GM23338 (cell line): ENCODE data around the gene ACOXL. TPM values are rescaled to one million over a fixed set of nuclear protein-coding genes. Genes with fewer than 3 reads are reported as not detected.

Source experiments
- ATAC-seq: fragments of 200-7000 bp; cut with Tn5 transposase; 3 replicates; pipeline ENCODE4 v1.9.1; 2020
- DNase-seq: peaks from one replicate; pipeline ENCODE4 v3.0.0-alpha.2; 2015; ENCODE audit warnings: low spot score
- H2AFZ ChIP-seq: fragments of 200-600 bp; sonication (generic); 2 replicates; pipeline ENCODE4 v1.8.0; 2016; ENCODE audit warnings: antibody characterized with exemption, mild to moderate bottlenecking, moderate library complexity
- H3F3A ChIP-seq: fragments of 200-600 bp; sonication (generic); replicated peaks from 2 replicates; pipeline ENCODE4 v1.8.0; 2017; ENCODE audit warnings: antibody characterized with exemption, mixed run types, low read depth
- H3K27ac ChIP-seq: fragments of 200-600 bp; sonication (generic); 2 replicates; pipeline ENCODE4 v1.6.1; 2016; ENCODE audit warnings: low read depth
- H3K27me3 ChIP-seq: fragments of 200-600 bp; sonication (generic); 2 replicates; pipeline ENCODE4 v1.8.0; 2016; ENCODE audit warnings: mild to moderate bottlenecking, mixed run types, moderate library complexity; ENCODE audit not compliant: insufficient read depth
- H3K36me3 ChIP-seq: fragments of 200-600 bp; sonication (generic); 2 replicates; pipeline ENCODE4 v1.8.0; 2016; ENCODE audit warnings: mild to moderate bottlenecking; ENCODE audit not compliant: insufficient read depth
- H3K4me1 ChIP-seq: fragments of 200-600 bp; sonication (generic); 2 replicates; pipeline ENCODE4 v1.8.0; 2016; ENCODE audit warnings: mild to moderate bottlenecking, moderate library complexity; ENCODE audit not compliant: insufficient read depth
- H3K4me2 ChIP-seq: fragments of 200-600 bp; sonication (generic); 2 replicates; pipeline ENCODE4 v1.7.1; 2017; ENCODE audit warnings: mixed run types
- H3K4me3 ChIP-seq: fragments of 200-600 bp; sonication (generic); 2 replicates; pipeline ENCODE4 v1.6.1; 2016; ENCODE audit warnings: mixed run types
- H3K79me2 ChIP-seq: fragments of 200-600 bp; sonication (generic); replicated peaks from 2 replicates; pipeline ENCODE4 v1.8.0; 2017; ENCODE audit warnings: mild to moderate bottlenecking; ENCODE audit not compliant: insufficient read depth
- H3K9me2 ChIP-seq: fragments of 200-600 bp; sonication (generic); 2 replicates; pipeline ENCODE4 v1.8.0; 2017; ENCODE audit not compliant: insufficient read depth
- H4K20me1 ChIP-seq: fragments of 200-600 bp; sonication (generic); replicated peaks from 2 replicates; pipeline ENCODE4 v1.8.0; 2017; ENCODE audit warnings: mild to moderate bottlenecking; ENCODE audit not compliant: insufficient read depth
- H3K27ac Mint-ChIP-seq: 2 replicates; pipeline ENCODE4 v1.8.0; 2020; ENCODE audit warnings: inconsistent platforms, mild to moderate bottlenecking, moderate library complexity, mixed read lengths
- H3K27me3 Mint-ChIP-seq: 3 replicates; pipeline ENCODE4 v1.8.0; 2022; ENCODE audit warnings: low read depth, mild to moderate bottlenecking, moderate library complexity, mixed read lengths, inconsistent platforms; ENCODE audit not compliant: insufficient read depth, poor library complexity
- H3K36me3 Mint-ChIP-seq: 3 replicates; pipeline ENCODE4 v1.8.0; 2021; ENCODE audit warnings: low read depth, mild to moderate bottlenecking, inconsistent platforms, moderate library complexity, mixed read lengths
- H3K4me1 Mint-ChIP-seq: 3 replicates; pipeline ENCODE4 v1.8.0; 2020; ENCODE audit warnings: mild to moderate bottlenecking, inconsistent platforms, mixed read lengths
- H3K4me3 Mint-ChIP-seq: 3 replicates; pipeline ENCODE4 v1.8.0; 2021; ENCODE audit warnings: moderate library complexity, mild to moderate bottlenecking, inconsistent platforms, mixed read lengths
- H3K9me3 Mint-ChIP-seq: 3 replicates; pipeline ENCODE4 v1.8.0; 2020; ENCODE audit warnings: moderate library complexity, mild to moderate bottlenecking, inconsistent platforms, mixed read lengths
- CREB1 ChIP-seq: fragments of 250-450 bp; sonication (Bioruptor Pico); IDR thresholded peaks from 2 replicates; pipeline ENCODE4 v1.5.0; 2020; ENCODE audit warnings: low read depth, mild to moderate bottlenecking, moderate library complexity
- CTCF ChIP-seq, 2 experiments: fragments of 200-600 bp in 1 of 2; sonication (generic) in 1 of 2; conservative IDR thresholded peaks; 2 replicates each; pipeline versions ENCODE4 v1.5.1 to v1.6.1; 2016 to 2017; ENCODE audit warnings: antibody characterized with exemption in 2 of 2, low read depth in 2 of 2, mild to moderate bottlenecking in 2 of 2, moderate library complexity in 1 of 2
- ETS1 ChIP-seq: IDR thresholded peaks from 2 replicates; pipeline ENCODE4 v1.6.1; 2016; ENCODE audit warnings: antibody characterized with exemption
- EZH2 ChIP-seq: fragments of 200-600 bp; sonication (generic); IDR thresholded peaks from one replicate; pipeline ENCODE4 v1.8.0; 2017; ENCODE audit warnings: antibody characterized with exemption, mild to moderate bottlenecking, low read depth; ENCODE audit not compliant: unreplicated experiment
- EZH2phosphoT487 ChIP-seq: fragments of 200-600 bp; sonication (generic); IDR thresholded peaks from one replicate; pipeline ENCODE4 v1.8.1; 2018; ENCODE audit warnings: antibody characterized with exemption; ENCODE audit not compliant: unreplicated experiment
- JUNB ChIP-seq: IDR thresholded peaks from one replicate; pipeline ENCODE4 v1.6.1; 2016; ENCODE audit warnings: antibody characterized with exemption; ENCODE audit not compliant: unreplicated experiment
- NANOG ChIP-seq: IDR thresholded peaks from 2 replicates; pipeline ENCODE4 v1.6.1; 2016; ENCODE audit warnings: antibody characterized with exemption, borderline replicate concordance
- POLR2AphosphoS5 ChIP-seq: IDR thresholded peaks from 2 replicates; pipeline ENCODE4 v1.6.1; 2016; ENCODE audit warnings: antibody characterized with exemption, low read depth
- STAT1 ChIP-seq: IDR thresholded peaks from one replicate; pipeline ENCODE4 v1.6.1; 2016; ENCODE audit warnings: antibody characterized with exemption; ENCODE audit not compliant: unreplicated experiment
- ZNF114 ChIP-seq: fragments of 250-450 bp; sonication (Bioruptor Pico); IDR thresholded peaks from 2 replicates; pipeline ENCODE4 v1.5.0; 2020; ENCODE audit warnings: mild to moderate bottlenecking, moderate library complexity
- ZNF331 ChIP-seq: fragments of 250-450 bp; sonication (Bioruptor Pico); IDR thresholded peaks from 2 replicates; pipeline ENCODE4 v1.5.0; 2020; ENCODE audit warnings: low read depth, mild to moderate bottlenecking, moderate library complexity
- ZNF462 ChIP-seq: fragments of 250-450 bp; sonication (Bioruptor Pico); IDR thresholded peaks from 2 replicates; pipeline ENCODE4 v1.5.0; 2020; ENCODE audit warnings: mild to moderate bottlenecking, moderate library complexity
- polyA plus RNA-seq: library from polyadenylated mRNA; unstranded; fragments of >200 nt; fragmentation: Nextera tagmentation; extraction: Ambion mirVana; gene quantifications from 2 replicates; pipeline ENCODE4 v1.2.1, GENCODE V29; 2016
- total RNA-seq: library from RNA; depleted of rRNA; stranded (reverse); fragments of >200 nt; shearing (Covaris generic); gene quantifications from 2 replicates; pipeline ENCODE4 v1.2.3, GENCODE V29; 2014
- TF ChIP-seq, protein P1 (sequence below): IDR thresholded peaks from one replicate; pipeline ENCODE4 v1.6.1; 2018; ENCODE audit warnings: antibody characterized with exemption; ENCODE audit not compliant: unreplicated experiment

Gene ACOXL
- total and polyA plus RNA-seq, 2 experiments from 2014 or later, result 9.0 to 14.7 TPM

GRCh38 chr2:111042261-111042660 is 309.9 kb downstream of the ACOXL start:
- Mint-ChIP-seq H3K4me3 (no peak overlapping the region), H3K27me3 (peaks cover 5% of the 10 kb centered on the region), H3K4me1 (no peaks in the 10 kb centered on the region; the same call in 2 of the 3 replicates), H3K36me3 (peaks cover 3% of the 10 kb centered on the region; the same call in 1 of the 3 replicates), H3K9me3 (no peaks in the 10 kb centered on the region; the same call in 2 of the 3 replicates), H3K27ac (no peak overlapping the region; the same call in 1 of the 2 replicates)
- Histone ChIP-seq H3F3A (no peaks in the 10 kb centered on the region), H3K9me2 (no peaks in the 10 kb centered on the region), H3K27me3 (no peaks in the 10 kb centered on the region), H3K36me3 (no peaks in the 10 kb centered on the region), H2AFZ (no peak overlapping the region), H3K4me2 (no peak overlapping the region), H3K4me3 (no peak overlapping the region), H4K20me1 (no peaks in the 10 kb centered on the region), H3K4me1 (no peaks in the 10 kb centered on the region), H3K79me2 (no peaks in the 10 kb centered on the region), H3K27ac (no peak overlapping the region)
- DNase-seq (no peak), ATAC-seq (no peak)
- TF ChIP-seq EZH2phosphoT487 (no peak), JUNB (no peak), STAT1 (no peak), POLR2AphosphoS5 (no peak), ZNF114 (CRISPR knock-in tag) (no peak), ZNF331 (CRISPR knock-in tag) (no peak), CREB1 (CRISPR knock-in tag) (no peak), ZNF462 (CRISPR knock-in tag) (no peak), NANOG (no peak), EZH2 (no peak), CTCF (conservative IDR thresholded peaks at IDR 0.05; ENCODE audit: low read depth in 2 of 2) (no peak), ETS1 (no peak)
- TF ChIP-seq, protein P1, sequence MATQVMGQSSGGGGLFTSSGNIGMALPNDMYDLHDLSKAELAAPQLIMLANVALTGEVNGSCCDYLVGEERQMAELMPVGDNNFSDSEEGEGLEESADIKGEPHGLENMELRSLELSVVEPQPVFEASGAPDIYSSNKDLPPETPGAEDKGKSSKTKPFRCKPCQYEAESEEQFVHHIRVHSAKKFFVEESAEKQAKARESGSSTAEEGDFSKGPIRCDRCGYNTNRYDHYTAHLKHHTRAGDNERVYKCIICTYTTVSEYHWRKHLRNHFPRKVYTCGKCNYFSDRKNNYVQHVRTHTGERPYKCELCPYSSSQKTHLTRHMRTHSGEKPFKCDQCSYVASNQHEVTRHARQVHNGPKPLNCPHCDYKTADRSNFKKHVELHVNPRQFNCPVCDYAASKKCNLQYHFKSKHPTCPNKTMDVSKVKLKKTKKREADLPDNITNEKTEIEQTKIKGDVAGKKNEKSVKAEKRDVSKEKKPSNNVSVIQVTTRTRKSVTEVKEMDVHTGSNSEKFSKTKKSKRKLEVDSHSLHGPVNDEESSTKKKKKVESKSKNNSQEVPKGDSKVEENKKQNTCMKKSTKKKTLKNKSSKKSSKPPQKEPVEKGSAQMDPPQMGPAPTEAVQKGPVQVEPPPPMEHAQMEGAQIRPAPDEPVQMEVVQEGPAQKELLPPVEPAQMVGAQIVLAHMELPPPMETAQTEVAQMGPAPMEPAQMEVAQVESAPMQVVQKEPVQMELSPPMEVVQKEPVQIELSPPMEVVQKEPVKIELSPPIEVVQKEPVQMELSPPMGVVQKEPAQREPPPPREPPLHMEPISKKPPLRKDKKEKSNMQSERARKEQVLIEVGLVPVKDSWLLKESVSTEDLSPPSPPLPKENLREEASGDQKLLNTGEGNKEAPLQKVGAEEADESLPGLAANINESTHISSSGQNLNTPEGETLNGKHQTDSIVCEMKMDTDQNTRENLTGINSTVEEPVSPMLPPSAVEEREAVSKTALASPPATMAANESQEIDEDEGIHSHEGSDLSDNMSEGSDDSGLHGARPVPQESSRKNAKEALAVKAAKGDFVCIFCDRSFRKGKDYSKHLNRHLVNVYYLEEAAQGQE, result no peak
